ENCODE data around the gene MSANTD1. TPM values are rescaled to one million over a fixed set of nuclear protein-coding genes. Genes with fewer than 3 reads are reported as not detected.

The MSANTD1 gene
- total RNA-seq, 1 donor from 2014 or later = not detected

DNA sequence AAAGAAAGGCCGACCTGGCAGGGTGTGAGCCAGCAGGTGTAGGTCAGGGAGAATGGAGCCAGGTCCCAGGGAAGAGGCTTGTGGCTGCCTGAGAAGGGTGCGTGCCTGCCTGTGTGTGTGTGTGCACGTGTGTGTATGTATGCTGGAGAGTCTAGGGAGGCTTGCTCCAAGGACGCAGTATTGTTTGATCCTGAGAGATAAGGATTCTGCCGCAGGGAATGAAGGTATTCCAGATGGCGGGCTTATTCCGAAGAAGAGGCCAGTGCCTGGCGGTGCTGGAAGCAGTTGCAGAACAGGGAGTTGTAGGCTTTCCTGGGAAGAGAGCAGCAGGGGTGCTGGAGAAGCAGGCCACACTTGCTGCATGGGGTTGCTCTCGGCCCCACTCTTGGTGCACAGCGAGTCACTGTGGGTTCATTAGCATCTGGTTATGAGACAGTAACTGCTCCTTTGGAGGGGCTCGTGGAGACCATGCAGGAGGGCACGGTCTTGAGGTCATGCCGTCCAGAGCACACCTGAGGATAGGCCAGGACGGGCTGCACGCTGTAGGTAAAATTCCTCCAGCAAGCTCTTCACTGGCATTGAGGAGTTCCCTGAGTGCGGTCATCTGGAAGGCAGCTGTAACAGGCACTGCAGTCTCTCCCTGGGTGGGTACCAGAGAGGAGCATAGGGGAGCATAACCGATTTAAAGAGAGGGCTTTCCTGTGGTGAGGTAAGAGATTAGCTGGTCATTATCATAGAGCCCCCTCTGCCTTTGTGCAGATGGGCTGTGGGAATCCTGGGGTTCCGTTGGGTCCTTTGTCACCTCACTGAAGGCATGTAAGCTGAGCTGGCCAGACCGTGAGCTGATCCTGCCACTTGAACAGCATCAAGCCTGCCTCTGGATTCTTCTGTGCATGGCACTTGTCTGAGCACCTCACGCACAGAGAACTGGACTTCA lies 29.9 kb upstream of the MSANTD1 start:
- intact Hi-C loops (cut with DNase I) = no loop called here
- Histone ChIP-seq H3K4me1 (no peaks in the 10 kb centered on the region), H3K27ac (no peak overlapping the region), H3K36me3 (peaks cover 66 to 94% of the 10 kb centered on the region in 2 donors), H3K9me3 (no peaks in the 10 kb centered on the region), H3K4me3 (no peak overlapping the region), H3K27me3 (no peaks in the 10 kb centered on the region)
- TF ChIP-seq, protein P1, sequence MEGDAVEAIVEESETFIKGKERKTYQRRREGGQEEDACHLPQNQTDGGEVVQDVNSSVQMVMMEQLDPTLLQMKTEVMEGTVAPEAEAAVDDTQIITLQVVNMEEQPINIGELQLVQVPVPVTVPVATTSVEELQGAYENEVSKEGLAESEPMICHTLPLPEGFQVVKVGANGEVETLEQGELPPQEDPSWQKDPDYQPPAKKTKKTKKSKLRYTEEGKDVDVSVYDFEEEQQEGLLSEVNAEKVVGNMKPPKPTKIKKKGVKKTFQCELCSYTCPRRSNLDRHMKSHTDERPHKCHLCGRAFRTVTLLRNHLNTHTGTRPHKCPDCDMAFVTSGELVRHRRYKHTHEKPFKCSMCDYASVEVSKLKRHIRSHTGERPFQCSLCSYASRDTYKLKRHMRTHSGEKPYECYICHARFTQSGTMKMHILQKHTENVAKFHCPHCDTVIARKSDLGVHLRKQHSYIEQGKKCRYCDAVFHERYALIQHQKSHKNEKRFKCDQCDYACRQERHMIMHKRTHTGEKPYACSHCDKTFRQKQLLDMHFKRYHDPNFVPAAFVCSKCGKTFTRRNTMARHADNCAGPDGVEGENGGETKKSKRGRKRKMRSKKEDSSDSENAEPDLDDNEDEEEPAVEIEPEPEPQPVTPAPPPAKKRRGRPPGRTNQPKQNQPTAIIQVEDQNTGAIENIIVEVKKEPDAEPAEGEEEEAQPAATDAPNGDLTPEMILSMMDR (IDR thresholded peaks at IDR 0.05) = no peak
- no peak for DNase-seq (ENCODE audit: low spot score in 2 of 2)

DNA sequence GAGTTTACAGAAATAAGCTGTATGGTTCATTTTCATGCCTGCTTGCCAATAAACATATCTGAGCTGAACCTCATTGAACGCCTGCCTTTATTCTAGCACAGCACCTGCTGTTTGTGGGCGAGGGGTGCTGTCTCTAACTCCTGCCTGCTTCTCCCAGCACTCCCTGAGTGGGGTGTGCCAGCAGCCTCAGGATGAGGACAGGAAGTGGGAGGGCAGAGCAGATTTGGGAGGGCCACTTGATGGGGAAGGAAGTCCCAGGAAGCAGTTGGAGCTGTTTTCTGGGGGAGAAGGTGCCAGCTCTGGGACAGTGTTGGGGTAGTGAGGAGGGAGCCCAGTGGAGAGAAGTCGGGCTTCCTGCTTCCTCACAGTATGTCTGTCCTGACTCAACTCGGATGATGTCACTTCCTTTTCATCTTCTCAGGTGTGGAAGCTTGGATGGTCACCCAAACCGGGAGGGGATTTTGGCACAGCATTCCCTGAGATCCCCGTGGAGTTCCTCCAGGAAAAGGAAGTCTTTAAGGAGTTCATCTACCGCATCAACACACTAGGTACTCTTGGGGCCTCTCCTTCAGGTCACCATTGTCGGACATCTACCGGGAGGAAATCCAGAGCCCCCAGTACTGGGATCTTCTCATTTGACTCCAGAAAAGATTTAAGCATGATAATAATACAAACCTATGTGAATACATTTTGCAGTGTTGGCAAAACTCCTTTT lies 29.0 kb upstream of the MSANTD1 start:
- H3K27me3 ChIP-seq = no peaks in the 10 kb centered on the region
- no peak overlapping the region for H3K4me3 ChIP-seq
- peaks cover 71 to 95% of the 10 kb centered on the region in 2 donors for H3K36me3 ChIP-seq
- TF ChIP-seq, protein P1 (IDR thresholded peaks at IDR 0.05) = no peak
- no peaks in the 10 kb centered on the region for H3K4me1 ChIP-seq
- H3K27ac ChIP-seq = no peak overlapping the region
- H3K9me3 ChIP-seq = no peaks in the 10 kb centered on the region
- DNase-seq (ENCODE audit: low spot score in 2 of 2) = no peak
- intact Hi-C loops (cut with DNase I) = no loop called here

DNA sequence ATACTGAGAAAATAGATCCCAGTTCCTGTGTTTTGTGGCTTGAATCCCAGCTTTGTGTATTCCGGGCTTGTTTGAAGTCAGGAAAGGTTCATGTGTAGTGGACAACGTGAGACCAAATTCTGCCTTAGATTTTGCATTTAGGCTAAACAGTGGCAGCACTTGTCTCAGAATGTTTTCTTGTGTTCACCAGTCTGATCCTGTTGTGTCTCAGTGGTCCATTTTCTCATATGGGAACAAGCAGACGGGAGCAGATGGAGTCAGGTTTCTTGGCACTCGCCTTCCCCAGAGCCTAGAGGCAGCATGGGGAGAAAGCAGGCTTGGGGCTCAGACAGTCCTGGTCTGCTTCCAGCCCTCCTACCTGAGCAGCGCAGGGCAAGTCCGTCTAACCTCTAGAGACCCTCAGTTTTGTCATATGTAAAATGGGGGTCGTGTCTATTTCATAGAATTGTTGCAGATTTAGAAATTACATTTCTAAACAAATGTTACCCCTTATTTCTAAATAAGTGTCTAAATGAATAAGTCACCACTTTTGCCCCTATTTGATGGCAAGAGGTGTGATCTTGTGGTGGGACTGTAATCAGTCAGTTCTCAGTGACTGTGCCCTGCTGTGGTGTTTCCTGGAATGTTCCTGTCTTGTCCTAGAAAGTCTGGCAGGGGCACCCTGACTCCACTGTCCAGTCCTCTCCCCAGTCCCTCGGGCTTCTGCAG lies 28.3 kb upstream of the MSANTD1 start:
- no peak overlapping the region for H3K4me3 ChIP-seq
- no peak for DNase-seq (ENCODE audit: low spot score in 2 of 2)
- intact Hi-C loops (cut with DNase I) = no loop called here
- H3K27me3 ChIP-seq = no peaks in the 10 kb centered on the region
- H3K4me1 ChIP-seq = no peaks in the 10 kb centered on the region
- peaks cover 71 to 95% of the 10 kb centered on the region in 2 donors for H3K36me3 ChIP-seq
- H3K9me3 ChIP-seq = no peaks in the 10 kb centered on the region
- TF ChIP-seq, protein P1 (IDR thresholded peaks at IDR 0.05) = no peak
- H3K27ac ChIP-seq = no peak overlapping the region

DNA sequence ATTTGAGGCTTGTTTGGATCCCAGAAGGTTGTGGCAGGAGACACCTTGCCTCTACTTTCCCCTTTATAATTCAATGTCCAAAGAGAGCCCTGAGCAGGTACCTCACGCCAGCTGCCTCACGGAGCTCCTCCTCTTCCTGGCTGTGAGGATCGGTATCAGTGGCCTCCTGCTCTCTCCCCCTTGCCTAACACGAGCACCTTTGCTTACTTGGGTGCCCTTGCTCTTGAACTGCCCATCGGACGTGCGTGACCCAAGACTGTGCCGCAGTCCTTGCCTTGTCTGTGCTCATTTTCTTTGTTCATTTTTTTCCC lies 27.8 kb upstream of the MSANTD1 start:
- intact Hi-C loops (cut with DNase I) = no loop called here
- no peaks in the 10 kb centered on the region for H3K4me1 ChIP-seq
- H3K27ac ChIP-seq = no peak overlapping the region
- TF ChIP-seq, protein P1 (IDR thresholded peaks at IDR 0.05) = no peak
- no peak for DNase-seq (ENCODE audit: low spot score in 2 of 2)
- peaks cover 71 to 91% of the 10 kb centered on the region in 2 donors for H3K36me3 ChIP-seq
- no peaks in the 10 kb centered on the region for H3K27me3 ChIP-seq
- H3K4me3 ChIP-seq = no peak overlapping the region
- H3K9me3 ChIP-seq = no peaks in the 10 kb centered on the region

DNA sequence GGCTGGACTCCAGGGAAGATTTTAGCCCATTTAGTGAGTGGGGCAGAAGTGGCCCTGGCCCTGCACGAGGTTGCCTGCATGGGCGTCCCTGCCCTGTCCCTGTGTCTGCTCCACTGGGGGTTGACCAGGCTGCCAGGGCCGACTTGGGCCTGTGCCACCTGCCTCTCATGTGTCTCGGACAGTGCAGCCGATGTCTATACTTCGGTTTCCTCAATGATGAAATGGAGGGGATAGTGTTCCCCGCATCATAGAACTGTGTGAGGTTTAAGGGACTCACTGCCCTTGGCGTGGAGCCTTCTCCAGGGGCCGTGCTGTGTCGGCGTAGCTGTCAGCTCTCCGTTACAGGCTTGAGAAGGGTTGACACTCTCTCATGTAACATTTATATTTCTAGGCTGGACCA lies 27.0 kb upstream of the MSANTD1 start:
- no peak for DNase-seq (ENCODE audit: low spot score in 2 of 2)
- Histone ChIP-seq H3K4me3 (no peak overlapping the region), H3K4me1 (no peaks in the 10 kb centered on the region), H3K9me3 (no peaks in the 10 kb centered on the region), H3K27ac (no peak overlapping the region), H3K27me3 (no peaks in the 10 kb centered on the region), H3K36me3 (peaks cover 68 to 84% of the 10 kb centered on the region in 2 donors)
- TF ChIP-seq, protein P1 (IDR thresholded peaks at IDR 0.05) = no peak
- intact Hi-C loops (cut with DNase I) = no loop called here
